HG03575 (cell line): ENCODE results near the gene POLD3.
"Not testable (repeated sequence)": the region's sequence is repeated elsewhere in the genome, so short reads cannot be mapped to it uniquely, and the experiment has no call there.

Experiments used
- ATAC-seq: cut with Tn5 transposase; IDR thresholded peaks from one replicate; pipeline ENCODE4 v1.9.1; 2021; ENCODE audit not compliant: unreplicated experiment, insufficient number of reproducible peaks, low FRiP score; ENCODE audit errors: extremely low read depth

The POLD3 gene

GRCh38 chr11:74627381-74627780, 35.0 kb downstream of the POLD3 start:
- no peak for ATAC-seq

GRCh38 chr11:74630043-74630442, 37.7 kb downstream of the POLD3 start:
- no peak for ATAC-seq

- ATAC-seq, result no peak
Observed at GRCh38 chr11:74633406-74634393, 41.3 kb downstream of the POLD3 start.

GRCh38 chr11:74634537-74634936, 42.2 kb downstream of the POLD3 start:
- ATAC-seq, result no peak

GRCh38 chr11:74636630-74637184, 44.3 kb downstream of the POLD3 start:
- ATAC-seq, result no peak

- no peak for ATAC-seq
Observed at GRCh38 chr11:74637700-74638099, 45.3 kb downstream of the POLD3 start.

- ATAC-seq, result no peak
Observed at GRCh38 chr11:74638869-74639268, 46.5 kb downstream of the POLD3 start.

- ATAC-seq, result no peak
Observed at GRCh38 chr11:74639533-74639932, 47.2 kb downstream of the POLD3 start.

GRCh38 chr11:74641289-74641688, 48.9 kb downstream of the POLD3 start:
- ATAC-seq, result no peak

GRCh38 chr11:74641905-74642304, 49.5 kb downstream of the POLD3 start:
- no peak for ATAC-seq

GRCh38 chr11:74642912-74643311, 50.5 kb downstream of the POLD3 start:
- no peak for ATAC-seq

GRCh38 chr11:74644081-74644480, 51.7 kb downstream of the POLD3 start:
- ATAC-seq, result no peak

- ATAC-seq, result no peak
Observed at GRCh38 chr11:74646215-74646614, 53.8 kb downstream of the POLD3 start.

- ATAC-seq, result no peak
Observed at GRCh38 chr11:74646954-74647353, 54.6 kb downstream of the POLD3 start.

- ATAC-seq, result no peak
Observed at GRCh38 chr11:74647404-74647803, 55.0 kb downstream of the POLD3 start.

- no peak for ATAC-seq
Observed at GRCh38 chr11:74647831-74648230, 55.4 kb downstream of the POLD3 start.

GRCh38 chr11:74648894-74649293, 56.5 kb downstream of the POLD3 start:
- no peak for ATAC-seq

GRCh38 chr11:74650498-74650897, 58.1 kb downstream of the POLD3 start:
- ATAC-seq, result no peak

GRCh38 chr11:74654976-74655375, 62.6 kb downstream of the POLD3 start:
- no peak for ATAC-seq

- not testable (repeated sequence) for ATAC-seq
Observed at GRCh38 chr11:74659124-74659523, 66.7 kb downstream of the POLD3 start.
